Caco-2 (cell line): ENCODE results near the gene UBE2E3. TPM values are rescaled to one million over a fixed set of nuclear protein-coding genes. Genes with fewer than 3 reads are reported as not detected.

ENCODE experiments used
- BruUV-seq: library from RNA; stranded (reverse); fragments of 400-500 nt; replicated peaks from 2 replicates; lab custom pipeline; 2021; lab: Mats Ljungman, UMichigan
- CTCF ChIA-PET: fragments of 300-600 bp; sonication (Branson Sonifier 250); formaldehyde crosslinking; loops from one replicate; lab custom pipeline; 2022; ENCODE audit warnings: antibody characterized with exemption; lab: Charles Lee
- POLR2A ChIA-PET: fragments of 300-600 bp; sonication (Branson Sonifier 250); formaldehyde crosslinking; loops from one replicate; lab custom pipeline; 2022; ENCODE audit warnings: antibody characterized with exemption; lab: Charles Lee
- DNase-seq, 2 experiments: peaks; one replicate each; pipeline versions ENCODE4 v3.0.0 to v3.0.0-alpha.2; 2020 to 2022
- H3K27me3 ChIP-seq: replicated peaks from 2 replicates; pipeline ENCODE4 v1.6.0; 2011; ENCODE audit warnings: low read length; ENCODE audit not compliant: control insufficient read depth, insufficient read depth
- H3K36me3 ChIP-seq: 2 replicates; pipeline ENCODE4 v1.5.1; 2011; ENCODE audit warnings: low read length; ENCODE audit not compliant: control insufficient read depth, insufficient read depth
- H3K4me1 ChIP-seq: fragments of 250-450 bp; sonication (Bioruptor Pico); 2 replicates; pipeline ENCODE4 v1.5.1; 2020; ENCODE audit warnings: mild to moderate bottlenecking
- H3K4me3 ChIP-seq: 2 replicates; pipeline ENCODE4 v1.5.1; 2011; ENCODE audit warnings: low read depth, mild to moderate bottlenecking, control low read depth, low read length
- H3K9me3 ChIP-seq: fragments of 250-450 bp; sonication (Bioruptor Pico); 2 replicates; pipeline ENCODE4 v1.5.1; 2020; ENCODE audit warnings: mild to moderate bottlenecking, moderate library complexity
- H3K27ac Mint-ChIP-seq: one replicate; pipeline ENCODE4 v1.8.0; 2022; ENCODE audit warnings: mixed read lengths; ENCODE audit not compliant: unreplicated experiment
- H3K27me3 Mint-ChIP-seq: one replicate; pipeline ENCODE4 v1.8.0; 2022; ENCODE audit warnings: mixed read lengths; ENCODE audit not compliant: insufficient read depth, unreplicated experiment
- H3K36me3 Mint-ChIP-seq: one replicate; pipeline ENCODE4 v1.8.0; 2022; ENCODE audit warnings: mild to moderate bottlenecking, mixed read lengths; ENCODE audit not compliant: insufficient read depth, unreplicated experiment
- H3K4me1 Mint-ChIP-seq: one replicate; pipeline ENCODE4 v1.8.0; 2022; ENCODE audit warnings: low read depth, mixed read lengths; ENCODE audit not compliant: unreplicated experiment
- H3K4me3 Mint-ChIP-seq: one replicate; pipeline ENCODE4 v1.8.0; 2022; ENCODE audit warnings: mild to moderate bottlenecking, moderate library complexity, mixed read lengths; ENCODE audit not compliant: unreplicated experiment
- H3K9me3 Mint-ChIP-seq: one replicate; pipeline ENCODE4 v1.8.0; 2022; ENCODE audit warnings: mixed read lengths; ENCODE audit not compliant: unreplicated experiment
- intact Hi-C: fragments of 100-400 bp; cut with micrococcal nuclease; formaldehyde crosslinking; loops from one replicate; pipeline ENCODE4 v1.10.0; 2022; ENCODE audit not compliant: unreplicated experiment
- total RNA-seq: library from RNA; stranded (reverse); gene quantifications from 2 replicates; pipeline ENCODE4 v1.2.3, GENCODE V29; 2022
- TF ChIP-seq, protein P1 (sequence below), 2 experiments: fragments of 200-600 bp in 1 of 2; IDR thresholded peaks; 1 replicate in 1 of 2; 2 replicates in 1 of 2; pipeline versions ENCODE4 v1.5.1 to v1.8.0; 2011 to 2022; ENCODE audit warnings: antibody characterized with exemption in 1 of 2, control low read depth in 1 of 2, inconsistent platforms in 1 of 2, low read depth in 1 of 2, low read length in 1 of 2, mild to moderate bottlenecking in 1 of 2, moderate library complexity in 1 of 2; ENCODE audit not compliant: insufficient read depth in 1 of 2, severe bottlenecking in 1 of 2, unreplicated experiment in 1 of 2

Gene UBE2E3
- total RNA-seq, 1 experiment from 2014 or later, result 9.0 TPM

DNA sequence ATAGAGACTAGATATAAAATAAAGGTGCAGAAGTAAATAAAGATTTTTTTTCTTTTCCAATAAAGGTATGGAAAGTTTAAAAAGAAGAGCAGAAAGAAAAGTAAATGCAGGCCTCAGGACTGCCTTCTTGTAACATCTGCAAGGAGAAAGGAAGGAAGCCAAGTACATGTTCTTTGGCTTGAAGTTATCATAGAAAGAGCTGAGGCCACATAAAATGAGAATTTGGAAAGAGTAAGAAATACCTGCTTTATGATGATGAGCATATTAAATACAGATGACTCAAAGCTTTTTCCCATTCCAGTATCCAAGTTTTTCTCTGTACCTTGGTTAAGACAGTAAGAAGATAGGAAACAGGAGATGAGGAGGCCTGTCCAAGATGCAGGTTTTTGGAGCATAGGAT is 25.3 kb upstream of the UBE2E3 start:
- Histone ChIP-seq H3K4me1 (no peaks in the 10 kb centered on the region), H3K9me3 (no peaks in the 10 kb centered on the region), H3K27me3 (no peaks in the 10 kb centered on the region), H3K36me3 (no peaks in the 10 kb centered on the region), H3K4me3 (no peak overlapping the region)
- Mint-ChIP-seq H3K36me3 (no peaks in the 10 kb centered on the region), H3K9me3 (no peaks in the 10 kb centered on the region), H3K27ac (no peak overlapping the region), H3K4me3 (no peak overlapping the region), H3K4me1 (no peaks in the 10 kb centered on the region), H3K27me3 (peaks cover 7% of the 10 kb centered on the region)
- intact Hi-C loops, result no loop called here
- TF ChIP-seq, protein P1, sequence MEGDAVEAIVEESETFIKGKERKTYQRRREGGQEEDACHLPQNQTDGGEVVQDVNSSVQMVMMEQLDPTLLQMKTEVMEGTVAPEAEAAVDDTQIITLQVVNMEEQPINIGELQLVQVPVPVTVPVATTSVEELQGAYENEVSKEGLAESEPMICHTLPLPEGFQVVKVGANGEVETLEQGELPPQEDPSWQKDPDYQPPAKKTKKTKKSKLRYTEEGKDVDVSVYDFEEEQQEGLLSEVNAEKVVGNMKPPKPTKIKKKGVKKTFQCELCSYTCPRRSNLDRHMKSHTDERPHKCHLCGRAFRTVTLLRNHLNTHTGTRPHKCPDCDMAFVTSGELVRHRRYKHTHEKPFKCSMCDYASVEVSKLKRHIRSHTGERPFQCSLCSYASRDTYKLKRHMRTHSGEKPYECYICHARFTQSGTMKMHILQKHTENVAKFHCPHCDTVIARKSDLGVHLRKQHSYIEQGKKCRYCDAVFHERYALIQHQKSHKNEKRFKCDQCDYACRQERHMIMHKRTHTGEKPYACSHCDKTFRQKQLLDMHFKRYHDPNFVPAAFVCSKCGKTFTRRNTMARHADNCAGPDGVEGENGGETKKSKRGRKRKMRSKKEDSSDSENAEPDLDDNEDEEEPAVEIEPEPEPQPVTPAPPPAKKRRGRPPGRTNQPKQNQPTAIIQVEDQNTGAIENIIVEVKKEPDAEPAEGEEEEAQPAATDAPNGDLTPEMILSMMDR (IDR thresholded peaks at IDR 0.05; ENCODE audit: insufficient read depth in 1 of 2, low read depth in 1 of 2, low read length in 1 of 2, severe bottlenecking in 1 of 2, unreplicated experiment in 1 of 2), result no peak
- ChIA-PET POLR2A (no interaction called here), CTCF (no interaction called here)
- DNase-seq, result no peak
- BruUV-seq, result no TSS peak

GRCh38 chr2:180959787-180960186 is 20.6 kb upstream of the UBE2E3 start:
- BruUV-seq, result no TSS peak
- no peak overlapping the region for H3K4me3 Mint-ChIP-seq
- intact Hi-C loops, result no loop called here
- H3K27me3 ChIP-seq, result no peaks in the 10 kb centered on the region
- H3K27ac Mint-ChIP-seq, result no peak overlapping the region
- H3K27me3 Mint-ChIP-seq, result no peaks in the 10 kb centered on the region
- no peaks in the 10 kb centered on the region for H3K36me3 ChIP-seq
- POLR2A ChIA-PET, result no interaction called here
- H3K36me3 Mint-ChIP-seq, result no peaks in the 10 kb centered on the region
- no peak overlapping the region for H3K4me3 ChIP-seq
- TF ChIP-seq, protein P1 (IDR thresholded peaks at IDR 0.05; ENCODE audit: insufficient read depth in 1 of 2, low read depth in 1 of 2, low read length in 1 of 2, severe bottlenecking in 1 of 2, unreplicated experiment in 1 of 2), result no peak
- H3K9me3 ChIP-seq, result no peaks in the 10 kb centered on the region
- no peak for DNase-seq
- H3K9me3 Mint-ChIP-seq, result no peaks in the 10 kb centered on the region
- CTCF ChIA-PET, result interaction anchor here (1.1 kb wide), 1 partner anchor 20 kb away, joined by 4 read pairs; no protein-coding TSS in a partner anchor
- H3K4me1 ChIP-seq, result no peaks in the 10 kb centered on the region
- H3K4me1 Mint-ChIP-seq, result no peaks in the 10 kb centered on the region

DNA sequence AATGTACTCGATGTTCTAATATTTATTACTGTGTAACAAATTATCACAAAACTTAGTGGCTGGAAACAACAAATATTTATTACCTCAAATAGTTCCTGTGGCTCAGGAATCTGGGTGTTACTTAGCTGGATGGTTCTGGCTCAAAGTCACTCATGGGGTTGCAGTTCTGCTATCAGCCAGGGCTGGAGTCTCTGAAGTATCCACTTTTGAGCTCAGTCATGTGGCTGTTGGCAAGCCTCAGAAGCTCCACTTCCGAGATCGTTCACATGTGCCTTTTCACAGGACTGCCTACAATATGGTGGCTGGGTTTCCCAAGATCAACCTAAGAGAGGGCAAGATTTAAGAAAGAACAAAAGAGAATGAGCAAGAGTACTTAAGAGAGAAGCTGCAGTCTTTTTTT is 19.4 kb upstream of the UBE2E3 start:
- Mint-ChIP-seq H3K36me3 (no peaks in the 10 kb centered on the region), H3K4me3 (no peak overlapping the region), H3K27me3 (no peaks in the 10 kb centered on the region), H3K9me3 (no peaks in the 10 kb centered on the region), H3K4me1 (no peaks in the 10 kb centered on the region), H3K27ac (no peak overlapping the region)
- Histone ChIP-seq H3K4me3 (no peak overlapping the region), H3K36me3 (no peaks in the 10 kb centered on the region), H3K4me1 (no peaks in the 10 kb centered on the region), H3K9me3 (no peaks in the 10 kb centered on the region), H3K27me3 (no peaks in the 10 kb centered on the region)
- intact Hi-C loops, result no loop called here
- POLR2A ChIA-PET, result no interaction called here
- no TSS peak for BruUV-seq
- no peak for DNase-seq
- CTCF ChIA-PET, result interaction anchor here (0.6 kb wide), 1 partner anchor 44 kb away, joined by 3 read pairs; no protein-coding TSS in a partner anchor
- TF ChIP-seq, protein P1 (IDR thresholded peaks at IDR 0.05; ENCODE audit: insufficient read depth in 1 of 2, low read depth in 1 of 2, low read length in 1 of 2, severe bottlenecking in 1 of 2, unreplicated experiment in 1 of 2), result no peak
